K562 treated with DMSO at 1 percent for 24 hours (cell line): ENCODE measurements around the gene ADGRF5. TPM values are rescaled to one million over a fixed set of nuclear protein-coding genes. Genes with fewer than 3 reads are reported as not detected.

ENCODE experiments used
- total RNA-seq: library from RNA; unstranded; fragments of 300-600 nt; gene quantifications from 2 replicates; pipeline ENCODE4 v1.2.3, GENCODE V29; 2022; ENCODE audit warnings: low read depth; ENCODE audit not compliant: insufficient read depth

Gene ADGRF5, protein sequence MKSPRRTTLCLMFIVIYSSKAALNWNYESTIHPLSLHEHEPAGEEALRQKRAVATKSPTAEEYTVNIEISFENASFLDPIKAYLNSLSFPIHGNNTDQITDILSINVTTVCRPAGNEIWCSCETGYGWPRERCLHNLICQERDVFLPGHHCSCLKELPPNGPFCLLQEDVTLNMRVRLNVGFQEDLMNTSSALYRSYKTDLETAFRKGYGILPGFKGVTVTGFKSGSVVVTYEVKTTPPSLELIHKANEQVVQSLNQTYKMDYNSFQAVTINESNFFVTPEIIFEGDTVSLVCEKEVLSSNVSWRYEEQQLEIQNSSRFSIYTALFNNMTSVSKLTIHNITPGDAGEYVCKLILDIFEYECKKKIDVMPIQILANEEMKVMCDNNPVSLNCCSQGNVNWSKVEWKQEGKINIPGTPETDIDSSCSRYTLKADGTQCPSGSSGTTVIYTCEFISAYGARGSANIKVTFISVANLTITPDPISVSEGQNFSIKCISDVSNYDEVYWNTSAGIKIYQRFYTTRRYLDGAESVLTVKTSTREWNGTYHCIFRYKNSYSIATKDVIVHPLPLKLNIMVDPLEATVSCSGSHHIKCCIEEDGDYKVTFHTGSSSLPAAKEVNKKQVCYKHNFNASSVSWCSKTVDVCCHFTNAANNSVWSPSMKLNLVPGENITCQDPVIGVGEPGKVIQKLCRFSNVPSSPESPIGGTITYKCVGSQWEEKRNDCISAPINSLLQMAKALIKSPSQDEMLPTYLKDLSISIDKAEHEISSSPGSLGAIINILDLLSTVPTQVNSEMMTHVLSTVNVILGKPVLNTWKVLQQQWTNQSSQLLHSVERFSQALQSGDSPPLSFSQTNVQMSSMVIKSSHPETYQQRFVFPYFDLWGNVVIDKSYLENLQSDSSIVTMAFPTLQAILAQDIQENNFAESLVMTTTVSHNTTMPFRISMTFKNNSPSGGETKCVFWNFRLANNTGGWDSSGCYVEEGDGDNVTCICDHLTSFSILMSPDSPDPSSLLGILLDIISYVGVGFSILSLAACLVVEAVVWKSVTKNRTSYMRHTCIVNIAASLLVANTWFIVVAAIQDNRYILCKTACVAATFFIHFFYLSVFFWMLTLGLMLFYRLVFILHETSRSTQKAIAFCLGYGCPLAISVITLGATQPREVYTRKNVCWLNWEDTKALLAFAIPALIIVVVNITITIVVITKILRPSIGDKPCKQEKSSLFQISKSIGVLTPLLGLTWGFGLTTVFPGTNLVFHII (N-terminal part only)
- not detected in 2 replicates for total RNA-seq

DNA sequence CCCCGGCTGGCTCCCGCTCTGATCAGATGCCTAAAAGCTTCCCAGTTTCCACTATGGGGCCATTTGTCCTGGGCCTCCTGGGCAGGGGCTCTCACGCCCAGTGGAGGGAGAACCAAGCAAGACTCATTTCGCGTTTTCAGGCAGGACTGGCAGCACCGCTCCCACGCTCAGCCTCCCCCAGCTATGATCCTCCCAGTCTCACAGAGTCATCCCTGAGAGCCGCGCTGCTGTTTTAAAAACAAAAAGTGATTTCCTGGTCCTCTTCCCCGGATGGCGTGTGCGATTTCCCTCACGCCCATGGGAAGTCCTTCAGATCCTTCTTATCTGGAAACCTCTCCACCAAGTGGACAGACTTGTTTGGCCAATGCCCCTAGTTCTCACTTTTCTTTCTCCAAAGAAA, at the start of gene ADGRF5:
ADGRF5 (minus strand) TSS at position 208 of the 400 bp plus-strand sequence. CDS start 15,176 bp downstream, outside the sequence.

Other genes starting within 250 kb of the ADGRF5 start
- 0.34 and 0.52 TPM in 2 replicates for gene TDRD6, start 234.1 kb downstream of the ADGRF5 start, total RNA-seq
- gene PLA2G7, start 186.6 kb downstream of the ADGRF5 start, total RNA-seq, result not detected in 2 replicates
- gene ANKRD66, start 175.0 kb downstream of the ADGRF5 start, total RNA-seq, result not detected in 2 replicates
- 0.08 TPM in 1 of 2 replicates, not detected in the other for gene MEP1A, start 128.5 kb downstream of the ADGRF5 start, total RNA-seq
- gene ADGRF1, start 120.4 kb upstream of the ADGRF5 start, total RNA-seq, result not detected in 2 replicates